Mesodermal cell (in vitro differentiated cells): ENCODE results near the gene SERPINE3. TPM values are rescaled to one million over a fixed set of nuclear protein-coding genes. Genes with fewer than 3 reads are reported as not detected.

Source experiments
- H3K27ac ChIP-seq: 2 replicates; pipeline ENCODE4 v1.7.0; 2013; ENCODE audit warnings: mild to moderate bottlenecking, low read depth, low read length, moderate library complexity; ENCODE audit not compliant: severe bottlenecking
- H3K36me3 ChIP-seq: 2 replicates; pipeline ENCODE4 v1.7.1; 2013; ENCODE audit warnings: mild to moderate bottlenecking, low read length, moderate library complexity; ENCODE audit not compliant: control insufficient read depth, insufficient read depth
- H3K4me1 ChIP-seq: one replicate; pipeline ENCODE4 v1.7.1; 2013; ENCODE audit warnings: mild to moderate bottlenecking, low read length; ENCODE audit not compliant: insufficient read depth, control insufficient read depth, poor library complexity, severe bottlenecking
- H3K4me3 ChIP-seq: 2 replicates; pipeline ENCODE4 v1.7.0; 2013; ENCODE audit warnings: low read length, control low read depth, mild to moderate bottlenecking; ENCODE audit not compliant: insufficient read depth, poor library complexity, severe bottlenecking; ENCODE audit errors: extremely low read depth
- H3K9me3 ChIP-seq: 2 replicates; pipeline ENCODE4 v1.7.1; 2013; ENCODE audit warnings: mild to moderate bottlenecking, low read length, moderate library complexity; ENCODE audit not compliant: control insufficient read depth
- WGBS, 2 experiments: methylation state at CpG; one replicate each; pipeline ENCODE4 v1.1.5; 2013; ENCODE audit warnings: missing lambda C conversion rate in 2 of 2; ENCODE audit not compliant: insufficient coverage in 2 of 2; 5-methylcytosine and 5-hydroxymethylcytosine counted together
- polyA plus RNA-seq, 2 experiments: library from polyadenylated mRNA; stranded (reverse); fragments of 50-300 nt; gene quantifications; one replicate each; pipeline ENCODE4 v1.2.3, GENCODE V29; 2013

Gene SERPINE3
- polyA plus RNA-seq (2013, experiment 1 of 2), result not detected
- not detected for polyA plus RNA-seq (2013, experiment 2 of 2)

- no peaks in the 10 kb centered on the region for H3K36me3 ChIP-seq
- no peaks in the 10 kb centered on the region for H3K9me3 ChIP-seq
- H3K27ac ChIP-seq, result no peak within 1 kb of the TSS
- H3K4me3 ChIP-seq, result no peak within 1 kb of the TSS
- no peaks in the 10 kb centered on the region for H3K4me1 ChIP-seq
- WGBS, 2 experiments, result 84 to 89% methylated on average over 10 to 11 of the region's 11 CpGs
Measured at GRCh38 chr13:51339354-51339753, at the start of gene SERPINE3. Gene SERPINE3, plus strand, starts transcription at chr13:51339691. Its CDS starts 1,401 bp downstream, at chr13:51341092.

GRCh38 chr13:51291341-51291740 lies 48.1 kb upstream of the SERPINE3 start:
- Histone ChIP-seq H3K4me3 (no peak overlapping the region), H3K27ac (no peak overlapping the region), H3K4me1 (no peaks in the 10 kb centered on the region), H3K9me3 (no peaks in the 10 kb centered on the region), H3K36me3 (no peaks in the 10 kb centered on the region)
- 78 to 88% methylated on average over 4 to 5 of the region's 5 CpGs for WGBS, 2 experiments

GRCh38 chr13:51292000-51292565 lies 47.4 kb upstream of the SERPINE3 start:
- Histone ChIP-seq H3K4me1 (no peaks in the 10 kb centered on the region), H3K4me3 (no peak overlapping the region)
- 100% methylated on average over 2 to 4 of the region's 6 CpGs for WGBS, 2 experiments

GRCh38 chr13:51297556-51297955 lies 41.9 kb upstream of the SERPINE3 start:
- H3K4me1 ChIP-seq, result no peaks in the 10 kb centered on the region
- WGBS, 2 experiments, result 100% methylated on average over 1 of the region's 2 CpGs; no CpG with 5 or more reads in 1 of the 2 experiments
- no peak overlapping the region for H3K4me3 ChIP-seq
- H3K9me3 ChIP-seq, result no peaks in the 10 kb centered on the region
- H3K27ac ChIP-seq, result no peak overlapping the region
- H3K36me3 ChIP-seq, result no peaks in the 10 kb centered on the region

More at GRCh38 chr13:51292000-51292565, 47.4 kb upstream of the SERPINE3 start:
- Histone ChIP-seq H3K36me3 (no peaks in the 10 kb centered on the region), H3K9me3 (no peaks in the 10 kb centered on the region), H3K27ac (no peak overlapping the region)

- no peaks in the 10 kb centered on the region for H3K9me3 ChIP-seq
- H3K4me3 ChIP-seq, result no peak overlapping the region
- H3K27ac ChIP-seq, result no peak overlapping the region
- 82 to 100% methylated on average over 1 of the region's 1 CpG for WGBS, 2 experiments
- H3K36me3 ChIP-seq, result no peaks in the 10 kb centered on the region
- H3K4me1 ChIP-seq, result no peaks in the 10 kb centered on the region
Measured at GRCh38 chr13:51298812-51299211, 40.7 kb upstream of the SERPINE3 start.

- Histone ChIP-seq H3K4me3 (no peak overlapping the region), H3K9me3 (no peaks in the 10 kb centered on the region), H3K4me1 (no peaks in the 10 kb centered on the region), H3K27ac (no peak overlapping the region), H3K36me3 (no peaks in the 10 kb centered on the region)
- 0% methylated on average over 1 of the region's 2 CpGs; no CpG with 5 or more reads in 1 of the 2 experiments for WGBS, 2 experiments
Measured at GRCh38 chr13:51303063-51303552, 36.4 kb upstream of the SERPINE3 start.

GRCh38 chr13:51303882-51304281 lies 35.6 kb upstream of the SERPINE3 start:
- H3K27ac ChIP-seq, result no peak overlapping the region

GRCh38 chr13:51305271-51305967 lies 34.1 kb upstream of the SERPINE3 start:
- WGBS, 2 experiments, result 53% methylated on average over 3 of the region's 7 CpGs; no CpG with 5 or more reads in 1 of the 2 experiments
- H3K4me3 ChIP-seq, result no peak overlapping the region
- H3K36me3 ChIP-seq, result no peaks in the 10 kb centered on the region
- H3K9me3 ChIP-seq, result no peaks in the 10 kb centered on the region
- H3K4me1 ChIP-seq, result no peaks in the 10 kb centered on the region
- H3K27ac ChIP-seq, result no peak overlapping the region

More at GRCh38 chr13:51303882-51304281, 35.6 kb upstream of the SERPINE3 start:
- Histone ChIP-seq H3K9me3 (no peaks in the 10 kb centered on the region), H3K4me3 (no peak overlapping the region), H3K4me1 (no peaks in the 10 kb centered on the region), H3K36me3 (no peaks in the 10 kb centered on the region)

- H3K4me1 ChIP-seq, result no peaks in the 10 kb centered on the region
- no peak overlapping the region for H3K4me3 ChIP-seq
- H3K27ac ChIP-seq, result no peak overlapping the region
- no peaks in the 10 kb centered on the region for H3K9me3 ChIP-seq
- no peaks in the 10 kb centered on the region for H3K36me3 ChIP-seq
- WGBS, 2 experiments, result 50 to 55% methylated on average over 3 of the region's 6 CpGs
Measured at GRCh38 chr13:51308781-51309180, 30.7 kb upstream of the SERPINE3 start.

GRCh38 chr13:51311231-51311630 lies 28.3 kb upstream of the SERPINE3 start:
- H3K36me3 ChIP-seq, result no peaks in the 10 kb centered on the region
- no peaks in the 10 kb centered on the region for H3K9me3 ChIP-seq
- H3K27ac ChIP-seq, result no peak overlapping the region
- H3K4me3 ChIP-seq, result no peak overlapping the region
- H3K4me1 ChIP-seq, result peaks cover 5% of the 10 kb centered on the region
- no CpG with 5 or more reads among the region's 2 CpGs for WGBS, 2 experiments
